Colon (tissue), 2 donors: ENCODE results near the gene HAUS1.
"Not testable (repeated sequence)": the region's sequence is repeated elsewhere in the genome, so short reads cannot be mapped to it uniquely, and the experiment has no call there.

Source experiments
- FAIRE-seq: peaks from 2 replicates; lab custom pipeline; 2012; peaks lifted over from hg19 to GRCh38; lab: Jason Lieb, UNC
- donor health status: control.
- donor health status: control.

Gene HAUS1

GRCh38 chr18:46104128-46104911 is at the start of gene HAUS1:
HAUS1 (plus strand) TSS chr18:46104385; CDS start chr18:46104412, 27 bp downstream.
- no peak for FAIRE-seq

- no peak for FAIRE-seq
Measured at GRCh38 chr18:46054956-46055837, 49.0 kb upstream of the HAUS1 start.

GRCh38 chr18:46055838-46056230 is 48.4 kb upstream of the HAUS1 start:
- no peak for FAIRE-seq

GRCh38 chr18:46060359-46060841 is 43.8 kb upstream of the HAUS1 start:
- FAIRE-seq = no peak

- FAIRE-seq = no peak
Measured at GRCh38 chr18:46061387-46061786, 42.8 kb upstream of the HAUS1 start.

GRCh38 chr18:46061796-46062195 is 42.4 kb upstream of the HAUS1 start:
- FAIRE-seq = no peak

GRCh38 chr18:46062781-46063180 is 41.4 kb upstream of the HAUS1 start:
- no peak for FAIRE-seq

- FAIRE-seq = no peak
Measured at GRCh38 chr18:46067438-46068007, 36.7 kb upstream of the HAUS1 start.

GRCh38 chr18:46068763-46069162 is 35.4 kb upstream of the HAUS1 start:
- no peak for FAIRE-seq

- FAIRE-seq = no peak
Measured at GRCh38 chr18:46069524-46069923, 34.7 kb upstream of the HAUS1 start.

GRCh38 chr18:46070232-46070631 is 34.0 kb upstream of the HAUS1 start:
- no peak for FAIRE-seq

GRCh38 chr18:46070815-46071652 is 33.2 kb upstream of the HAUS1 start:
- no peak for FAIRE-seq

GRCh38 chr18:46071653-46072375 is 32.4 kb upstream of the HAUS1 start, which contains the start of gene PSTPIP2:
PSTPIP2 (minus strand) TSS chr18:46072260; CDS start chr18:46072188, 72 bp downstream.
- FAIRE-seq = no peak

GRCh38 chr18:46072376-46072867 is 31.8 kb upstream of the HAUS1 start:
- no peak for FAIRE-seq

- no peak for FAIRE-seq
Measured at GRCh38 chr18:46072959-46073358, 31.2 kb upstream of the HAUS1 start.

GRCh38 chr18:46073474-46074331 is 30.5 kb upstream of the HAUS1 start:
- FAIRE-seq = peak; percentile 77

- FAIRE-seq = no peak
Measured at GRCh38 chr18:46079336-46079735, 24.8 kb upstream of the HAUS1 start.

GRCh38 chr18:46080156-46080555 is 24.0 kb upstream of the HAUS1 start:
- FAIRE-seq = no peak

GRCh38 chr18:46084431-46084830 is 19.8 kb upstream of the HAUS1 start:
- no peak for FAIRE-seq

- FAIRE-seq = not testable (repeated sequence)
Measured at GRCh38 chr18:46088501-46088900, 15.7 kb upstream of the HAUS1 start.
